ENCODE results near the gene CBFA2T2.
A peak's percentile ranks its signal among the peaks of the same experiment; 100 is the strongest.

Gene CBFA2T2

GRCh38 chr20:33669873-33670640 is 180.2 kb downstream of the CBFA2T2 start:
- no peak for DNase-seq

GRCh38 chr20:33670715-33671499 is 181.0 kb downstream of the CBFA2T2 start:
- no peak for DNase-seq

DNA sequence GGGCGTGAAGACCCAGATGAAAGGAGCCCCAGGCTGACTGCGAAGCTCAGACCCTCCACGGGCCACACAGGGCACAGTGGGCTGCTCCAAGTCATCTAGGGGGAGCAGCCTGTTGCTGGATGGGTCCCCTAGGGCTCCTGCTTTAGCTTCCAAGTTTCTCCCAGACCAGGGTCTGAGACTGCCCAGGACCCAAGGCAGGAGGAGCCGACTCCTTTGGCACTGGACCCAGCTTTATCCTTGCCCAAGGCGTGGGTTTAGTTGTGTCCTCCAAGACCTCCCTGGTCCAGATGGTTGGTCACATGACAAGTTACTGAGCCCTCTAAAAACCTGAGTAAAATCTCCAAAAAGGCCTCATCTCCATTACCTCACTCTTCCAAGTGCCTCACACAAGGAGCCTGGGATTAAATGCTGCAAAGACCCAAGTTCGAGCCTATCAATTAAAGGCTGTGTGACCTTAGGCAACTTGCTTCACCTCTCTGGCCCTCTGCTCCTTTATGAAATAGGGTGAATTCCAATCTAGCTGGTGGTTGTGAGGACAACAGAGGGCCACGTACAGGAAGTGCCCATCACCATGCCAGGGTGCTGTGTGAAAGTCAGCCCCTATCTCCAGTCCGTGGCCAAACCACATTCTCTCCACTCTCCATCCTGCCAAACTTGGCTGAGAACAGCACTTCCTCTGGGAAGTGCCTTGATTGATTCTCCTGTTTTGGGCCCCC is 181.8 kb downstream of the CBFA2T2 start:
- DNase-seq = no peak

DNA sequence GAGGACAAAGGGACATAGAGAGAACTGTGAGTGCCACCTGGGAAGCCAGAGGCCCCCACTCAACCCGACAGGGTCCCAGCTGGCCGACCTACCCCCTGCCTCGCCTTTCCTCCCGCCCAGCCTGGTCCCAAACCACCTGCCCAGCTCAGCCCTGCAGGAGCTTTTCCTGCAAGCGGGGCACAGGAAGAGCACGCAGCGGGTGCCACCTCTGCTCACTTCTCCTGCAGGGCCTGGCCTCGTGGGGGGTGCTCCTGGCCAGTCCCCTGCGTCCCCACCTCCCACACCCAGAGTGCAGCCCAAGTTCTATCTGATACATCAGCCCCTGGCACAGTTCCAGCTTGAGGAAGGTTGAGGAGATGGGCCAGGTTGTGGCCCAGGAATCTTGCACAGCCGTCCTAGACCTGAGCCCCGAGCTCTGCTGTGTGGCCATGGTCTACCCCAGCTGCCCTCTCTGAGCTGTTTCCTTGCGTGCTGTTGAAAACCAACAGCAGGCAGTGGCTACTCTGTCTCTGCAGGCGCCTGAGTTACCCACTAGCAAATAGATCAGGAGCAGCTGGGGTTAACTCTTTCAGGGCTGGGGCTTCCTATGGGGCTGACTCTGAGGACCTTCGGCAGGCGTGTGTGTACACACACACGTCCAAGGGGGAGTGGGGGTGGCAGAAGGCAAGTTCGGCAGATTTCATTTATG is 182.7 kb downstream of the CBFA2T2 start:
- peak; percentile 10 for DNase-seq

- DNase-seq = no peak
Measured at GRCh38 chr20:33673114-33673409, 183.2 kb downstream of the CBFA2T2 start.

DNA sequence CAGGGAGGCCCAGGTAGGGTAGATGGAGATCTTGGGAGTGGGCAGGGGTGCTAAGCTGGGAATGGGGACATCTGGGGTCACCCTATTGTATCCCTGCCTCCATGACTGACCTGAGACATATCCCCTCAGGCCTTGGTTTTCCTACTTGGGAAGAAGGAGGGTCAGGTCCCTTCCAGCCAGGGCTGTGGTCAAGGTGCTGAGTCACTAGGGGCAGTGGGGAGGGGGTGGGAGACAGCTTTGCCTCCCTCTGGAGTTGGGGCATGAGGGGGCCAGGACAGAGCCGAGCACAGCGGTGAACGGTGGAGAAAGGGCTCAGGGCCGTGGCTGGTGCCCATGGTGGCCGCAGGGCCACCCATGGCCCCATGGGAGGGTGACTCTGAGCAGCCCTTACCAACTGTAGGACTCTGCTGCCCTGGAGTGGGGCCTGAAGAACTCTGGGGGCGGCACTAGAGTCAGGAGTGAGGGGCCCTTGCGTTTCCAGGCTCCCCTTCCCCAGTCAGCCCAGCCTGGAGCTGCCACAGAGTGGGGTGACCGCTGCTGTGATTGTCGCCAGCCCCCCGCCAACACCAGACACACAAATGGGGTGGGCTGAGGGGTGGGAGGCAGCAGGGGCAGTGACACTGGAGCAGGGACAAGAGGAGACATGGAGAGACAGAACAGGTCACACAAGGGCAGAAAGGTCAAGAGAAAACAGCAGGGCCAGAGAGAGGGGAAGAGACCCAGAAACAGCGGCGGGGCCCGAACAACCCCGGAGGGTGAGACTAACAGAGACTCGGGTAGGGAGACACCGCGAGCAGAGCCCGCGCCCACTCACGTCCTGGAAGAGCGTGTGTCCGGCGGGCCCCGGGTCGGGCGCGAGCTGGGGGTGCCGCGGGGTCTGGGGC is 183.8 kb downstream of the CBFA2T2 start:
- no peak for DNase-seq

DNA sequence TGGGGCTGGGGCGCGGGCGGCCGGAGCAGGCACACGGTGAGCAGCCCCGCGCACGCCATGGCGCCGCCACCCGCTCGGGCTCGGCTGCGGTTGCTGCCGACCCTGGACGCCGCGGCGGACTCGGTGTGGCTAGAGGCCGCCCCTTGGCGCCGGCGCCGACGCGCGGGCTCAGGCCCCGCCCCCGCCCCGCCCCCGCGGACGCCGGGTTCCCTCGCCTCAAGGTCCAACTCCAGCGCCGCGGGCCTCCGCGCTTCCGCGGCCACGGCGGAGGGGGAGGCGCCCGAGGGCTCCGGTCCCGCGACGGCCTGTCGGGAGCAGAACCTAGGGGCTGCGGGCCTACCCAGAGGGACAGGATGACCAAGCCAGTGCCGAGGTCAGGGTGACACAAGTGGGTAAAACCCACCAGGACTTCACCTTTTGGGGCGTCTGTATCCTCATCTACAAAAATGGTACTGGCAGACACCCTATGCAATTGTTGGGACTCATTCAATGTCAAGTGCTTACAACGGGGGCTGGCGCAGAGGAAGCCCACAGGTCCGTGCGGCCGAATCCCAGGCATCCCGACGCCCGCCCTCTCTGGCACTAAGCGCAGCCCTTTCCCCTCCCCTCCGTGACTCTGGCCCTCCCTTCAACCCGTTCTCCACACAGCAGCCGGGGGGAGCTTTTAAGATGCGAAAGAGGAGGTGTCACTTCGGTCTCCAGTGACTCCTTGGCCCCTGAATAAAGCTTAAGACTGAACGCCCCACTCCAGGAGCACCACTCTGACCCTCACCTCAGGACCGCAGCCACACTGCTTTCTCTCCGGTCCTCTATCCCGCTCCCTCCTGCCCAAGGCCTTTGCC is 184.6 kb downstream of the CBFA2T2 start, which contains the start of gene NECAB3:
NECAB3 (minus strand) TSS at position 135 of the 842 bp plus-strand sequence; CDS start at position 59, 76 bp downstream.
- DNase-seq = peak; percentile 71

DNA sequence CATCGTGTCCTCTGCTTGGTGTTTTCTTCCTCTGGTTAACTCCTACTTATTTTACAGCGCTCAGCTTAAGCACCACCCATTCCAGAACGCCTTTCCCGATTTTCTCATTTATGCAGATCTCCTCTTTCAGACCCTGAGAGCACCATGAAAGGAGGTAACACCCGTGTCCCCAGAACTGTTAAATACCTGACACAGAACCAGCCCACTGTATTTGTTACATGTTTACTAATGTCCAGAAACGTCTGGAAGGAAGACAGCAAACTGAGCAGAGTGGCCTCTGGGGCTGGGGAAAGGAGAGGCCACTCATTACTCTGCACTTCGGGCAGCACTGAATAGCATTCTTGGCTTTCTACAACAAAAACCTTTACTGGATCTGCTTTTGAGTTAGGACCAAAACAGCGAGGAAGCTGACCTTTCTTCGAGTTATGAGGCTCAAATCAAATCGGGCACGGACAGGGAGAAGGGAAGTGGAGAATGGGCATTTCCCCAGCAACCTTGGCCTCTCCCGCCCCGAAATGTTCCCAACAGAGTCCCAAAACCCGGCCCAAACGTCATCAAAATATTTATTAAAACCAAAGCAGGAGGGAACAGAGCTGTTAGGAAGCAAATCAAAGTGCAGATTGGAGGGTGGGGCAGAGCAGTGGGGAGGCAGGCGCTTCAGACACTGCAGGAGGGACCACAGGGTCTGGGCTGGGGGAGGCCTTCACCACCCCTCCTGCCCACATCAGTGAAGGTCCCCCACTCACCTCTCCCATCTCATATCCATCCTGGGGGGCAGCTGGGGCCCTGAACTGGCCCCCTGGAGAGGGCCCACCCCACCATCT is 185.5 kb downstream of the CBFA2T2 start:
- DNase-seq = no peak

GRCh38 chr20:33676121-33676520 is 186.2 kb downstream of the CBFA2T2 start:
- DNase-seq = no peak

- DNase-seq = no peak
Measured at GRCh38 chr20:33676652-33677645, 187.1 kb downstream of the CBFA2T2 start.

- no peak for DNase-seq
Measured at GRCh38 chr20:33677991-33678702, 188.3 kb downstream of the CBFA2T2 start.

DNA sequence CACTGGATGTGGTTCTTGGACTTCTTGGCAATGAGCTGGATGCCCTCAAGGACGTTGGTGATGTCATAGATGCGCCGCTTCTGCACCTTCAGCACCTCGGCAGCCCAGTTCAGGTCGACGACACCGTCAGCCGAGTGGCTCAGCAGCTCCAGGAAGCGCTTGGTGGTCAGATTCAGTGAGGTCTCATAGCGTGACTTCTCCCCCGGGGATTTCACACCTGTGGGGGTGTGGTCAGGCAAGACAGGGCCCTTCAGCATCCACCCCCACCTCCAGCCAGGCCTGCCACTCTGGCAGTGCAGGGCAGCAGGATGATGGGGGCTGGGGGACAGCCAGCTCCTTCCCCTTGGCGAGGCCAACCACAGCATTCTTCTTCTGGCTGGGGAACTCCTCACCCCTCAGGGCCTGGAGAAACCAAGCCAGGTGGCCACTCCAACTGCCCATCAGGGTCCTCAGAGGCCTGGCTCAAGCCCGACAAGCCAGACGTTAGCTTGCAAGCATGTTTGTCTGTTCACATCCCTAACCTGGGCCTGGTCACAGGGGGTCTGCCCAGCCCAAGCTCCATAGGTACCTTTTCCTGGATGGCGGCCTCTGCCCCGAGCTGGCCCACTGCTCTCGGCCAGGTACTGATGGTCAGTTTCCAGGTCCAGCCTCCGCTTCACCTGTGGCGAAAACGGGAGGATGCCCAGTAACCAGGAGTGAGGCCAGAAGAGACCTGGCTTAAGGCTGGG is 190.0 kb downstream of the CBFA2T2 start:
- DNase-seq = no peak

DNA sequence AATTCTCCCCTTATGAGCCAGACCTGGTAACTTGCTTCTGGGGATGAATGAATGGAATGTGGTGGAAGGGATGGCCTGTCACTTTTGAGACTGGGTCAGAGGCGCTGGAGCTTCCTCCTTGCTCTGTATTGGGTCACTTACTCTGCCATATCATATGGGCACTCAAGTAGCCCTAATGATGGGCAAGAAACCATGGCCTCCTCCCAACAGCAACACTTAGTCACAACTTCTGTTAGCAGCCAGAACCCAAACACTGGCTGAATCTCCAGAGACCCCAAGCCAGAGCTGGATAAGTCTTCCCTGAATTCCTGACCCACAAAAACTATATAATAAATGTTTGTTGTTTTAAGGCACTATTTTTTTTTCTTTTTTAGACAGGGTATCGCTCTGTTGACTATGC is 190.8 kb downstream of the CBFA2T2 start:
- DNase-seq = peak; percentile 24

DNA sequence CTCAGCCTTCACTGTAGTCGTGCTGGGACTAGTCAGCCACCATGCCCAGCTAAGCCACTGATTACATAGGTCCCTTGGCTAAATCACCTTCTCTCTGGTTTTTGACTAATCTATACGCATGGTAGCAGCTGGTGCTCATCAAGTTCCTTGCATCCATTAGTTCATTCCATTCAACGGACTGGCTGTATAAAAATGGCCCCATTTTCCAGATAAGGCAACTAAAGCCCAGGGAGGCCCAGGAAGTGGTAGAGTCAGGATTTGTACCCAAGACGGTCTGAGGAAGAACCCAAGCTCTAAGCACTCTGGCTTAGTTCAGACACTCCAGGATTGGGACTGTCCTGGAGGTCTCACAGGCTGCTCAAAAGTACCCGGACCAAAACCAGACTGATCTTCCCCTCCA is 191.4 kb downstream of the CBFA2T2 start:
- no peak for DNase-seq

DNA sequence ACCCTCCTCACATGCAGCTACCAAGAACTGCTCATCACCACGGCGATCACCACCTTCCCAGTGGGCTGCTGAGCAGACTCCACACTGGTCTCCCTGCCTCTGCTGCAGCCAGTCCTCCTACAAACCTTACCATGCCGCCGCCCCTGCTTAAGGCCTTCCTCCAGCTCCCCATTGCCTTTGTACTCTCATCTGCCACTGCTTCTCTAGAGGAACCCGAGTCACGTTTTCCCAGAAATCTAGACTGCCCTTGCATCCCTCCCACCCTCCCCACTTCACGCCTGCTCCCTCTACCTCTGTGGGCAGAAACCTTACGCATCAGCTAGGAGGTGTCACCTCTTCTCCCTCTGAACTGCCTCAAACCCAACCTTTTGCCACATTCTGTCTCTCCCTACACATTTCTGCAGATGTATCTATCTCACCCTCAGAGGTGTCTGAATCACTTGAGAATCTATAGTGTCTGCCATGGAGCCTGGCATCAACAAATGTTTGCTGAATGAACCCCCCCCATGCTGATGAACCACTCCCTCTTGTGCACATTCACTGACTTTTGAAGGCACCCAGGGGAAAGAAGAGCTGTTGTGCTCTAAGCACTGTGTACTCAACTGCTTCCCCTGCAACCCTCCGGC is 191.9 kb downstream of the CBFA2T2 start:
- no peak for DNase-seq

GRCh38 chr20:33684533-33685327 is 194.8 kb downstream of the CBFA2T2 start:
- no peak for DNase-seq
